Tibial artery (tissue), 4 donors: ENCODE results near the gene TIGD1.

Experiments used
- DNase-seq, 2 donors: peaks; one replicate each; pipeline ENCODE4 v3.0.0-alpha.2; 2019
- H3K27ac ChIP-seq, 2 donors: fragments of 200-600 bp; sonication (generic) in 1 of 2; 1 replicate in 1 of 2; 2 replicates in 1 of 2; pipeline ENCODE4 v1.5.1; 2018 to 2019; ENCODE audit warnings: mild to moderate bottlenecking in 1 of 2
- H3K27me3 ChIP-seq, 2 donors: fragments of 200-600 bp; sonication (generic) in 1 of 2; one replicate each; pipeline versions ENCODE4 v1.5.1 to v1.6.0; 2016 to 2019
- H3K36me3 ChIP-seq, 3 donors: fragments of 200-600 bp; sonication (generic) in 2 of 3; one replicate each; pipeline ENCODE4 v1.5.1; 2016 to 2019; ENCODE audit warnings: mild to moderate bottlenecking in 2 of 3
- H3K4me1 ChIP-seq, 4 donors: fragments of 200-600 bp; sonication (generic) in 2 of 4; 1 replicate in 3 of 4; 2 replicates in 1 of 4; pipeline ENCODE4 v1.5.1; 2016 to 2019
- H3K4me3 ChIP-seq, 2 donors: fragments of 200-600 bp; sonication (generic) in 1 of 2; 1 replicate in 1 of 2; 2 replicates in 1 of 2; pipeline ENCODE4 v1.5.1; 2018 to 2019; ENCODE audit warnings: mild to moderate bottlenecking in 2 of 2
- H3K9me3 ChIP-seq, 3 donors: fragments of 200-600 bp; sonication (generic) in 1 of 3; one replicate each; pipeline ENCODE4 v1.5.1; 2016 to 2019
- CTCF ChIP-seq, 2 experiments: fragments of 200-600 bp in 1 of 2; fragments of 450-650 bp in 1 of 2; IDR thresholded peaks; one replicate each; pipeline ENCODE4 v1.5.1; 2017 to 2019; ENCODE audit warnings: antibody characterized with exemption in 2 of 2, mild to moderate bottlenecking in 1 of 2, moderate library complexity in 1 of 2
- intact Hi-C: fragments of 100-400 bp; cut with DNase I; formaldehyde crosslinking; loops from one replicate; pipeline ENCODE4 v1.15.0; 2023; ENCODE audit warnings: low total_unique reads

TIGD1 gene

GRCh38 chr2:232568161-232568560 is 17.8 kb upstream of the TIGD1 start:
- H3K4me3 ChIP-seq, result no peak overlapping the region
- no peaks in the 10 kb centered on the region for H3K27me3 ChIP-seq
- H3K9me3 ChIP-seq, result no peaks in the 10 kb centered on the region
- H3K36me3 ChIP-seq, result peaks cover 65 to 99% (median 93%) of the 10 kb centered on the region in 3 donors
- no peak for DNase-seq
- H3K4me1 ChIP-seq, result no peaks in the 10 kb centered on the region
- H3K27ac ChIP-seq, result no peak overlapping the region
- TF ChIP-seq CTCF (IDR thresholded peaks at IDR 0.05), result no peak
- intact Hi-C loops, result no loop called here

- TF ChIP-seq CTCF (IDR thresholded peaks at IDR 0.05), result no peak
- Histone ChIP-seq H3K4me3 (no peak overlapping the region), H3K27ac (no peak overlapping the region), H3K36me3 (peaks cover 65 to 99% (median 93%) of the 10 kb centered on the region in 3 donors), H3K27me3 (no peaks in the 10 kb centered on the region), H3K9me3 (no peaks in the 10 kb centered on the region), H3K4me1 (no peaks in the 10 kb centered on the region)
- no peak for DNase-seq
- intact Hi-C loops, result no loop called here
These were observed 17.4 kb upstream of the TIGD1 start for GRCh38 chr2:232567721-232568120.

- Histone ChIP-seq H3K27ac (no peak overlapping the region), H3K4me3 (no peak overlapping the region), H3K27me3 (no peaks in the 10 kb centered on the region), H3K36me3 (peaks cover 66 to 97% (median 84%) of the 10 kb centered on the region in 3 donors), H3K9me3 (no peaks in the 10 kb centered on the region), H3K4me1 (no peaks in the 10 kb centered on the region)
- DNase-seq, result no peak
- TF ChIP-seq CTCF (IDR thresholded peaks at IDR 0.05), result no peak
- intact Hi-C loops, result no loop called here
These were observed 13.2 kb upstream of the TIGD1 start for GRCh38 chr2:232563580-232563979.

GRCh38 chr2:232562515-232563151 is 12.3 kb upstream of the TIGD1 start:
- no peak for TF ChIP-seq CTCF (IDR thresholded peaks at IDR 0.05)
- no peak overlapping the region for H3K4me3 ChIP-seq
- H3K36me3 ChIP-seq, result peaks cover 66 to 97% (median 81%) of the 10 kb centered on the region in 3 donors
- no peak for DNase-seq
- H3K4me1 ChIP-seq, result no peaks in the 10 kb centered on the region
- H3K9me3 ChIP-seq, result no peaks in the 10 kb centered on the region
- intact Hi-C loops, result no loop called here
- H3K27ac ChIP-seq, result no peak overlapping the region
- H3K27me3 ChIP-seq, result no peaks in the 10 kb centered on the region

GRCh38 chr2:232556426-232556825 is 6.1 kb upstream of the TIGD1 start:
- TF ChIP-seq CTCF (IDR thresholded peaks at IDR 0.05), result no peak
- H3K27me3 ChIP-seq, result no peaks in the 10 kb centered on the region
- no peaks in the 10 kb centered on the region for H3K9me3 ChIP-seq
- H3K36me3 ChIP-seq, result peaks cover 40 to 50% (median 42%) of the 10 kb centered on the region in 3 donors
- intact Hi-C loops, result no loop called here
- H3K4me3 ChIP-seq, result no peak overlapping the region
- no peak for DNase-seq
- no peak overlapping the region for H3K27ac ChIP-seq
- peaks cover 0 to 28% (median 14%) of the 10 kb centered on the region in 4 donors for H3K4me1 ChIP-seq
